SJCRH30 (cell line): ENCODE measurements around the gene GPR139. TPM values are rescaled to one million over a fixed set of nuclear protein-coding genes. Genes with fewer than 3 reads are reported as not detected.
A peak's percentile ranks its signal among the peaks of the same experiment; 100 is the strongest.

Experiments used
- DNase-seq, 2 experiments: peaks; one replicate each; pipeline ENCODE4 v3.0.0-alpha.2; 2015 to 2020
- H3K27ac ChIP-seq: fragments of 250-450 bp; sonication (Bioruptor Pico); 2 replicates; pipeline ENCODE4 v1.5.1; 2020; ENCODE audit warnings: mild to moderate bottlenecking, moderate library complexity
- H3K27me3 ChIP-seq: fragments of 250-450 bp; sonication (Bioruptor Pico); 2 replicates; pipeline ENCODE4 v1.5.1; 2020; ENCODE audit warnings: mild to moderate bottlenecking, moderate library complexity
- H3K36me3 ChIP-seq: fragments of 250-450 bp; sonication (Bioruptor Pico); 2 replicates; pipeline ENCODE4 v1.5.1; 2020; ENCODE audit warnings: mild to moderate bottlenecking, moderate library complexity
- H3K4me1 ChIP-seq: fragments of 250-450 bp; sonication (Bioruptor Pico); 2 replicates; pipeline ENCODE4 v1.5.1; 2020; ENCODE audit warnings: mild to moderate bottlenecking, moderate library complexity
- H3K4me3 ChIP-seq: fragments of 250-450 bp; sonication (Bioruptor Pico); 2 replicates; pipeline ENCODE4 v1.5.1; 2020; ENCODE audit warnings: mild to moderate bottlenecking, moderate library complexity
- H3K9me3 ChIP-seq: fragments of 250-450 bp; sonication (Bioruptor Pico); replicated peaks from 2 replicates; pipeline ENCODE4 v1.5.1; 2020; ENCODE audit warnings: mild to moderate bottlenecking, moderate library complexity
- total RNA-seq: library from RNA; depleted of rRNA; stranded (reverse); fragments of >200 nt; shearing (Covaris generic); gene quantifications from 2 replicates; pipeline ENCODE4 v1.2.3, GENCODE V29; 2014; rRNA removed

Gene GPR139
- not detected in 2 replicates for total RNA-seq

GRCh38 chr16:20073203-20074098 is at the start of gene GPR139:
Gene GPR139 (minus strand): TSS chr16:20073890. CDS start chr16:20073616, 274 bp downstream.
- H3K36me3 ChIP-seq, result no peaks in the 10 kb centered on the region
- H3K9me3 ChIP-seq, result no peaks in the 10 kb centered on the region
- H3K4me1 ChIP-seq, result no peaks in the 10 kb centered on the region
- DNase-seq, result no peak
- no peak within 1 kb of the TSS for H3K27ac ChIP-seq
- no peaks in the 10 kb centered on the region for H3K27me3 ChIP-seq
- no peak within 1 kb of the TSS for H3K4me3 ChIP-seq

GRCh38 chr16:20122011-20122410 is 48.3 kb upstream of the GPR139 start:
- H3K9me3 ChIP-seq, result no peaks in the 10 kb centered on the region
- H3K27ac ChIP-seq, result no peak overlapping the region
- no peak for DNase-seq
- H3K27me3 ChIP-seq, result peaks cover 11% of the 10 kb centered on the region; the same call in 1 of the 2 replicates
- no peaks in the 10 kb centered on the region for H3K36me3 ChIP-seq
- H3K4me1 ChIP-seq, result no peaks in the 10 kb centered on the region
- H3K4me3 ChIP-seq, result no peak overlapping the region

- Histone ChIP-seq H3K27ac (no peak overlapping the region), H3K4me1 (no peaks in the 10 kb centered on the region), H3K27me3 (peaks cover 7% of the 10 kb centered on the region; the same call in 1 of the 2 replicates), H3K36me3 (no peaks in the 10 kb centered on the region), H3K4me3 (no peak overlapping the region), H3K9me3 (no peaks in the 10 kb centered on the region)
- DNase-seq, result peak in 1 of 2 experiments; percentile 5
Measured at GRCh38 chr16:20114356-20114755, 40.7 kb upstream of the GPR139 start.

- Histone ChIP-seq H3K27me3 (0 out of 2 replicates have a peak, but pooled peaks cover 3% of the 10 kb centered on the region), H3K36me3 (no peaks in the 10 kb centered on the region), H3K9me3 (no peaks in the 10 kb centered on the region), H3K27ac (no peak overlapping the region), H3K4me3 (no peak overlapping the region), H3K4me1 (no peaks in the 10 kb centered on the region)
- DNase-seq, result no peak
Measured at GRCh38 chr16:20111143-20111542, 37.5 kb upstream of the GPR139 start.

- no peaks in the 10 kb centered on the region for H3K4me1 ChIP-seq
- no peak overlapping the region for H3K4me3 ChIP-seq
- H3K9me3 ChIP-seq, result no peaks in the 10 kb centered on the region
- no peak overlapping the region for H3K27ac ChIP-seq
- no peaks in the 10 kb centered on the region for H3K27me3 ChIP-seq
- no peak for DNase-seq
- H3K36me3 ChIP-seq, result no peaks in the 10 kb centered on the region
Measured at GRCh38 chr16:20107083-20107482, 33.4 kb upstream of the GPR139 start.

GRCh38 chr16:20104563-20105183 is 31.0 kb upstream of the GPR139 start:
- Histone ChIP-seq H3K4me1 (no peaks in the 10 kb centered on the region), H3K27me3 (no peaks in the 10 kb centered on the region), H3K9me3 (no peaks in the 10 kb centered on the region), H3K27ac (no peak overlapping the region), H3K4me3 (no peak overlapping the region), H3K36me3 (no peaks in the 10 kb centered on the region)
- DNase-seq, result no peak

- Histone ChIP-seq H3K36me3 (no peaks in the 10 kb centered on the region), H3K4me1 (no peaks in the 10 kb centered on the region), H3K4me3 (no peak overlapping the region), H3K27ac (no peak overlapping the region), H3K9me3 (no peaks in the 10 kb centered on the region), H3K27me3 (no peaks in the 10 kb centered on the region)
- no peak for DNase-seq
Measured at GRCh38 chr16:20102521-20102920, 28.8 kb upstream of the GPR139 start.

- Histone ChIP-seq H3K9me3 (no peaks in the 10 kb centered on the region), H3K36me3 (no peaks in the 10 kb centered on the region), H3K4me3 (no peak overlapping the region), H3K4me1 (no peaks in the 10 kb centered on the region), H3K27ac (no peak overlapping the region), H3K27me3 (no peaks in the 10 kb centered on the region)
- DNase-seq, result no peak
Measured at GRCh38 chr16:20102021-20102420, 28.3 kb upstream of the GPR139 start.

GRCh38 chr16:20099375-20099774 is 25.7 kb upstream of the GPR139 start:
- no peak overlapping the region for H3K4me3 ChIP-seq
- H3K9me3 ChIP-seq, result no peaks in the 10 kb centered on the region
- no peak for DNase-seq
- H3K27me3 ChIP-seq, result no peaks in the 10 kb centered on the region
- no peaks in the 10 kb centered on the region for H3K36me3 ChIP-seq
- no peak overlapping the region for H3K27ac ChIP-seq
- no peaks in the 10 kb centered on the region for H3K4me1 ChIP-seq

GRCh38 chr16:20094157-20094556 is 20.5 kb upstream of the GPR139 start:
- Histone ChIP-seq H3K9me3 (no peaks in the 10 kb centered on the region), H3K36me3 (no peaks in the 10 kb centered on the region), H3K27ac (no peak overlapping the region), H3K27me3 (no peaks in the 10 kb centered on the region), H3K4me3 (no peak overlapping the region), H3K4me1 (no peaks in the 10 kb centered on the region)
- no peak for DNase-seq

- Histone ChIP-seq H3K9me3 (no peaks in the 10 kb centered on the region), H3K4me3 (no peak overlapping the region), H3K36me3 (no peaks in the 10 kb centered on the region), H3K27ac (no peak overlapping the region), H3K4me1 (no peaks in the 10 kb centered on the region), H3K27me3 (no peaks in the 10 kb centered on the region)
- DNase-seq, result no peak
Measured at GRCh38 chr16:20089246-20089965, 15.7 kb upstream of the GPR139 start.

GRCh38 chr16:20084624-20085226 is 11.0 kb upstream of the GPR139 start:
- H3K27me3 ChIP-seq, result no peaks in the 10 kb centered on the region
- H3K9me3 ChIP-seq, result no peaks in the 10 kb centered on the region
- H3K27ac ChIP-seq, result no peak overlapping the region
- no peaks in the 10 kb centered on the region for H3K4me1 ChIP-seq
- DNase-seq, result no peak
- H3K4me3 ChIP-seq, result no peak overlapping the region
- H3K36me3 ChIP-seq, result no peaks in the 10 kb centered on the region

GRCh38 chr16:20079106-20079505 is 5.4 kb upstream of the GPR139 start:
- Histone ChIP-seq H3K4me1 (no peaks in the 10 kb centered on the region), H3K27me3 (no peaks in the 10 kb centered on the region), H3K4me3 (no peak overlapping the region), H3K36me3 (no peaks in the 10 kb centered on the region), H3K9me3 (no peaks in the 10 kb centered on the region), H3K27ac (no peak overlapping the region)
- no peak for DNase-seq

GRCh38 chr16:20075243-20075642 is 1.6 kb upstream of the GPR139 start:
- H3K27me3 ChIP-seq, result no peaks in the 10 kb centered on the region

More at GRCh38 chr16:20075243-20075642, 1.6 kb upstream of the GPR139 start:
- Histone ChIP-seq H3K27ac (no peak overlapping the region), H3K4me1 (no peaks in the 10 kb centered on the region), H3K9me3 (no peaks in the 10 kb centered on the region), H3K4me3 (no peak overlapping the region), H3K36me3 (no peaks in the 10 kb centered on the region)
- DNase-seq, result no peak
